ENCODE data around the gene OR2M3.
"Not testable (repeated sequence)": the region's sequence is repeated elsewhere in the genome, so short reads cannot be mapped to it uniquely, and the experiment has no call there.

OR2M3 gene
- 0 to 0.09 (median 0) reads per million in 4 experiments for total RNA-seq

- DNase-seq, result no peak
These were observed at the start of gene OR2M3 for GRCh38 chr1:248196965-248197364. Gene OR2M3 (plus strand): TSS chr1:248197265. CDS start chr1:248203068, 5,803 bp downstream.

- no peak for DNase-seq
These were observed 44.8 kb upstream of the OR2M3 start for GRCh38 chr1:248152056-248152827.

GRCh38 chr1:248155927-248156326 lies 41.1 kb upstream of the OR2M3 start:
- DNase-seq, result no peak

- DNase-seq, result no peak
These were observed 38.3 kb upstream of the OR2M3 start for GRCh38 chr1:248158758-248159157.

- no peak for DNase-seq
These were observed 33.0 kb upstream of the OR2M3 start for GRCh38 chr1:248164031-248164430.

- DNase-seq, result no peak
These were observed 31.9 kb upstream of the OR2M3 start for GRCh38 chr1:248165186-248165585.

- no peak for DNase-seq
These were observed 22.5 kb upstream of the OR2M3 start, which contains the start of gene OR2M2 for GRCh38 chr1:248174521-248174920. Gene OR2M2 (plus strand): TSS chr1:248174821. CDS start chr1:248179986, 5,165 bp downstream.

- no peak for DNase-seq
These were observed 13.1 kb upstream of the OR2M3 start for GRCh38 chr1:248183996-248184395.

- DNase-seq, result no peak
These were observed 9.7 kb upstream of the OR2M3 start for GRCh38 chr1:248187363-248187762.

GRCh38 chr1:248189026-248189425 lies 8.0 kb upstream of the OR2M3 start:
- DNase-seq, result no peak

- no peak for DNase-seq
These were observed 2.9 kb upstream of the OR2M3 start for GRCh38 chr1:248194117-248194516.

- no peak for DNase-seq
These were observed 18.8 kb downstream of the OR2M3 start for GRCh38 chr1:248215880-248216279.

- no peak for DNase-seq
These were observed 28.5 kb downstream of the OR2M3 start for GRCh38 chr1:248225537-248225936.

- DNase-seq, result no peak
These were observed 32.4 kb downstream of the OR2M3 start for GRCh38 chr1:248229360-248229908.

GRCh38 chr1:248231117-248231516 lies 34.1 kb downstream of the OR2M3 start, which contains the start of gene OR2M4:
Gene OR2M4 (plus strand): TSS chr1:248231417. CDS start chr1:248238929, 7,512 bp downstream.
- no peak for DNase-seq

GRCh38 chr1:248239478-248239877 lies 42.4 kb downstream of the OR2M3 start:
- DNase-seq, result no peak

GRCh38 chr1:248243204-248243603 lies 46.1 kb downstream of the OR2M3 start:
- no peak for DNase-seq

- not testable (repeated sequence) for DNase-seq
These were observed 62.2 kb downstream of the OR2M3 start for GRCh38 chr1:248259309-248259708.
